ENCODE measurements around the gene ITPR2. TPM values are rescaled to one million over a fixed set of nuclear protein-coding genes. Genes with fewer than 3 reads are reported as not detected.

The ITPR2 gene
- total RNA-seq, 2 experiments from 2014 or later: 25.6 to 44.7 TPM

DNA sequence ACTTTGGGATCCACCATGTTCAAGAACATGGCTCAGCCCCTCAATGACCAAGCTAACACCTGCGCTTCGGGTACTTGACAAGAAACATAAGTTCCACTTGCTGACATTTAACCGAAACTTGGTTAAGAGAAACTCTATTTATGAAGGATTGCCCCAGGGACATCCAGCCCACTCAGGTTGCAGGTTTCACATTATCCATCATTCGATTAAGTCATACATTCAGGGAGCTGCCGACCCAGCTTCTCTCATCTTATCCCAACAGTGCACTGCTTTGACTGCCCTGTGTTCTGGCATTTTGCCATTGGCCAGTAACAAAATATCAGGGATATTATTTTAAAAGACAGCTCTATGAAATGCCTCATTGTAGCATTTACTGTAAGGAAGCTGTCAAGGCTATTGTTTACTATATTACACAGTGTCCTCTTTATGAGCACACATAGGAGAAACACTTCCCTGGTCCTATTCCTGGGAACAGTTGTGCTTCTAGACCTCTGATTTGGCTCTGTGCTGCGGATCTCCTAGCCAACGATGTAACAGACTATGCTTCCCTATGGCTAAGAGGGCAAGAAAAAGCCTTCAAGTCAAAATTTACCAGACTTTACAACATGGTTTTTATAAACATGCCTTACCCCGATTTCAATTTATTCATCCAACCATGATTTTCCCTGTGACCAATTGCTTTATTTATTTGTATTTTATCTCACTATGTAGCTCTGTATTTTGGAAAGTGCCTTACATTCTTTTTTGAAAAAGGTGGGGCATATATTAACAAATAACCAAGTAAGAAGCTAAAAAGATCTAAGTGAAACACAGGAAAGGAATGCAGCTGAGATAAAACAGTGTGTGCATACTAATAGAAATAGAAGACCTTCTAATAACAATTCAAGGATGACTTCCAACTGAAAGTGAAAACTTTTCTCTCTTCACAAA lies 109.3 kb downstream of the ITPR2 start:
- DNase-seq (ENCODE audit: low spot score): no peak
- H3K4me1 ChIP-seq (ENCODE audit: insufficient read depth, low read length, poor library complexity, severe bottlenecking): peaks cover 13% of the 10 kb centered on the region
- H3K4me2 ChIP-seq (ENCODE audit: low read length): no peak overlapping the region
- TF ChIP-seq EZH2phosphoT487 (IDR thresholded peaks at IDR 0.05; ENCODE audit: borderline replicate concordance, low read depth, low read length): no peak
- TF ChIP-seq, protein P1, sequence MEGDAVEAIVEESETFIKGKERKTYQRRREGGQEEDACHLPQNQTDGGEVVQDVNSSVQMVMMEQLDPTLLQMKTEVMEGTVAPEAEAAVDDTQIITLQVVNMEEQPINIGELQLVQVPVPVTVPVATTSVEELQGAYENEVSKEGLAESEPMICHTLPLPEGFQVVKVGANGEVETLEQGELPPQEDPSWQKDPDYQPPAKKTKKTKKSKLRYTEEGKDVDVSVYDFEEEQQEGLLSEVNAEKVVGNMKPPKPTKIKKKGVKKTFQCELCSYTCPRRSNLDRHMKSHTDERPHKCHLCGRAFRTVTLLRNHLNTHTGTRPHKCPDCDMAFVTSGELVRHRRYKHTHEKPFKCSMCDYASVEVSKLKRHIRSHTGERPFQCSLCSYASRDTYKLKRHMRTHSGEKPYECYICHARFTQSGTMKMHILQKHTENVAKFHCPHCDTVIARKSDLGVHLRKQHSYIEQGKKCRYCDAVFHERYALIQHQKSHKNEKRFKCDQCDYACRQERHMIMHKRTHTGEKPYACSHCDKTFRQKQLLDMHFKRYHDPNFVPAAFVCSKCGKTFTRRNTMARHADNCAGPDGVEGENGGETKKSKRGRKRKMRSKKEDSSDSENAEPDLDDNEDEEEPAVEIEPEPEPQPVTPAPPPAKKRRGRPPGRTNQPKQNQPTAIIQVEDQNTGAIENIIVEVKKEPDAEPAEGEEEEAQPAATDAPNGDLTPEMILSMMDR (conservative IDR thresholded peaks at IDR 0.05; ENCODE audit: low read length): no peak
- H3K9me2 ChIP-seq (ENCODE audit: insufficient read depth, low read length): no peaks in the 10 kb centered on the region
- no TSS peak for BruUV-seq (replicated peaks)
- no peaks in the 10 kb centered on the region for H3K79me2 ChIP-seq (ENCODE audit: insufficient read depth, low read depth, low read length)
- H3K9me3 ChIP-seq (ENCODE audit: low read length): no peaks in the 10 kb centered on the region
- H4K20me1 ChIP-seq (ENCODE audit: insufficient read depth, low read length): no peaks in the 10 kb centered on the region
- H3K36me3 ChIP-seq (ENCODE audit: insufficient read depth, low read length): no peaks in the 10 kb centered on the region
- intact Hi-C loops (cut with micrococcal nuclease; ENCODE audit: unreplicated experiment): no loop called here
- CTCF ChIA-PET (ENCODE audit: unreplicated experiment): no interaction called here
- no peak overlapping the region for H3K4me3 ChIP-seq (ENCODE audit: low read depth, low read length, poor library complexity, severe bottlenecking)
- no peak overlapping the region for H2AFZ ChIP-seq (ENCODE audit: low read length)
- POLR2A ChIA-PET: interaction anchor here (1.1 kb wide), 1 partner anchor 10 kb away, joined by 3 read pairs; no protein-coding TSS in a partner anchor
- no peak overlapping the region for H3K27ac ChIP-seq (ENCODE audit: low read depth, low read length, poor library complexity, severe bottlenecking)

DNA sequence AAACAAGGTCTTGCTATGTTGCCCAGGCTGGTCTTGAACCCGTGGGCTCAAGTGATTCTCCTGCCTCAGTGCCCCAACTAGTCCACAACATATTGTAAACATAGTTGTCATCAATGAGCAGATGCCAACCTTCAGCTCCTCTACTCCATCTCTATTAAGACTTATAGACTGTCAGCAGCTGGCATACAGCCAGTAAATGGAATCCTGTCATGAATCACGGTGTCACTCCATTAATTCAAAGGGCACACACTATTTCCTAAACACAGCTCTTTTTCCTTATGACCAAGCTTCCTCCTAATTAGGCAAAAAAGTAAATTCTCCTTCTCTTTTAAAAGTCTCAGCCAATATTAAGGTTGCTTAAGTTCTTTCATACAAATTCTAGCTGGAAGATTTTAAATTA lies 111.2 kb downstream of the ITPR2 start:
- CTCF ChIA-PET (ENCODE audit: unreplicated experiment): no interaction called here
- Histone ChIP-seq H4K20me1 (ENCODE audit: insufficient read depth, low read length) (no peaks in the 10 kb centered on the region), H3K9me3 (ENCODE audit: low read length) (no peaks in the 10 kb centered on the region), H3K27ac (ENCODE audit: low read depth, low read length, poor library complexity, severe bottlenecking) (no peak overlapping the region), H3K4me2 (ENCODE audit: low read length) (no peak overlapping the region), H2AFZ (ENCODE audit: low read length) (no peak overlapping the region), H3K36me3 (ENCODE audit: insufficient read depth, low read length) (no peaks in the 10 kb centered on the region), H3K9me2 (ENCODE audit: insufficient read depth, low read length) (no peaks in the 10 kb centered on the region), H3K79me2 (ENCODE audit: insufficient read depth, low read depth, low read length) (no peaks in the 10 kb centered on the region), H3K4me3 (ENCODE audit: low read depth, low read length, poor library complexity, severe bottlenecking) (no peak overlapping the region), H3K4me1 (ENCODE audit: insufficient read depth, low read length, poor library complexity, severe bottlenecking) (peaks cover 13% of the 10 kb centered on the region)
- intact Hi-C loops (cut with micrococcal nuclease; ENCODE audit: unreplicated experiment): no loop called here
- no peak for DNase-seq (ENCODE audit: low spot score)
- no TSS peak for BruUV-seq (replicated peaks)
- no peak for TF ChIP-seq EZH2phosphoT487 (IDR thresholded peaks at IDR 0.05; ENCODE audit: borderline replicate concordance, low read depth, low read length)
- TF ChIP-seq, protein P1 (conservative IDR thresholded peaks at IDR 0.05; ENCODE audit: low read length): no peak
- POLR2A ChIA-PET: interaction anchor here (0.9 to 1.8 kb wide), 2 partner anchors 10 to 12 kb away, joined by 3 to 4 read pairs; no protein-coding TSS in a partner anchor

DNA sequence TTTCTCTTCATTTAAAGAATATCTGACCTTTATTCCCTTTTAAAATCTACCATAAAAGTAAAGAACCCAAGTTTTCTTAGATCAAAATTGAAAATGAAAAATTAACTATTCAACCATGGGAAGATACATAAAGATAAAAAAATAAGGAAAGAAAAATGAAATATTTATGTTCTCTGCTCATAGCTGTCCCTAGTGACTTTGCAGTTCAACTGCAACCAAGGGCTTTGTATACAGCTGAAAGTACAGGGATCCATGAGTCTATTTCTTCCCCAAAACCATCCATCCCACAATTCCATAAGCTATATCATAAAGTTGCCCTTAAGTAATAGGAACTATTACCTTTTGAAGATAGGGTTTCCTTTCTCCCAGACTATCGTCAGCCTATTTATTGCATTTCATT lies 113.1 kb downstream of the ITPR2 start:
- H2AFZ ChIP-seq (ENCODE audit: low read length): no peak overlapping the region
- H4K20me1 ChIP-seq (ENCODE audit: insufficient read depth, low read length): no peaks in the 10 kb centered on the region
- H3K9me3 ChIP-seq (ENCODE audit: low read length): no peaks in the 10 kb centered on the region
- TF ChIP-seq, protein P1 (conservative IDR thresholded peaks at IDR 0.05; ENCODE audit: low read length): peak; percentile 26; the same call in 1 of the 2 replicates
- no peak for TF ChIP-seq EZH2phosphoT487 (IDR thresholded peaks at IDR 0.05; ENCODE audit: borderline replicate concordance, low read depth, low read length)
- H3K4me1 ChIP-seq (ENCODE audit: insufficient read depth, low read length, poor library complexity, severe bottlenecking): peaks cover 21% of the 10 kb centered on the region
- POLR2A ChIA-PET: interaction anchor here (0.6 to 0.8 kb wide), 2 partner anchors 199 to 523 kb away, joined by 3 read pairs; no protein-coding TSS in a partner anchor
- H3K79me2 ChIP-seq (ENCODE audit: insufficient read depth, low read depth, low read length): no peaks in the 10 kb centered on the region
- H3K9me2 ChIP-seq (ENCODE audit: insufficient read depth, low read length): no peaks in the 10 kb centered on the region
- peaks cover 4% of the 10 kb centered on the region for H3K36me3 ChIP-seq (ENCODE audit: insufficient read depth, low read length)
- no TSS peak for BruUV-seq (replicated peaks)
- no peak overlapping the region for H3K27ac ChIP-seq (ENCODE audit: low read depth, low read length, poor library complexity, severe bottlenecking)
- no peak overlapping the region for H3K4me2 ChIP-seq (ENCODE audit: low read length)
- CTCF ChIA-PET (ENCODE audit: unreplicated experiment): no interaction called here
- no peak overlapping the region for H3K4me3 ChIP-seq (ENCODE audit: low read depth, low read length, poor library complexity, severe bottlenecking)
- DNase-seq (ENCODE audit: low spot score): no peak
- intact Hi-C loops (cut with micrococcal nuclease; ENCODE audit: unreplicated experiment): no loop called here
